ENCODE data around the gene MOB3C.
"Not testable (repeated sequence)": the region's sequence is repeated elsewhere in the genome, so short reads cannot be mapped to it uniquely, and the experiment has no call there.

The MOB3C gene

GRCh38 chr1:46616277-46617107, at the start of gene MOB3C:
Gene MOB3C (minus strand): TSS chr1:46616811. CDS start chr1:46613321, 3,490 bp downstream.
- in situ Hi-C loops (cut with MboI; ENCODE audit: low sequenced_read_pairs) = no loop called here

GRCh38 chr1:46665983-46666382, 49.4 kb upstream of the MOB3C start:
- in situ Hi-C loops (cut with MboI; ENCODE audit: low sequenced_read_pairs) = no loop called here

DNA sequence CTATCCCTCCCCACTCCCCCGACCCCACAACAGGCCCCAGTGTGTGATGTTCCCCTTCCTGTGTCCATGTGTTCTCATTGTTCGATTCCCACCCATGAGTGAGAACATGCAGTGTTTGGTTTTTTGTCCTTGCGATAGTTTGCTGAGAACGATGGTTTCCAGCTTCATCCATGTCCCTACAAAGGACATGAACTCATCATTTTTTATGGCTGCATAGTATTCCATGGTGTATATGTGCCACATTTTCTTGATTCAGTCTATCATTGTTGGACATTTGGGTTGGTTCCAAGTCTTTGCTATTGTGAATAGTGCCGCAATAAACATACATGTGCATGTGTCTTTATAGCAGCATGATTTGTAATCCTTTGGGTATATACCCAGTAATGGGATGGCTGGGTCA, 46.3 kb upstream of the MOB3C start:
- in situ Hi-C loops (cut with MboI; ENCODE audit: low sequenced_read_pairs) = not testable (repeated sequence)

GRCh38 chr1:46660116-46660515, 43.5 kb upstream of the MOB3C start:
- in situ Hi-C loops (cut with MboI; ENCODE audit: low sequenced_read_pairs) = not testable (repeated sequence)

GRCh38 chr1:46659307-46659870, 42.8 kb upstream of the MOB3C start:
- in situ Hi-C loops (cut with MboI; ENCODE audit: low sequenced_read_pairs) = no loop called here

- in situ Hi-C loops (cut with MboI; ENCODE audit: low sequenced_read_pairs) = no loop called here
Observed at GRCh38 chr1:46657775-46658174, 41.2 kb upstream of the MOB3C start.

- in situ Hi-C loops (cut with MboI; ENCODE audit: low sequenced_read_pairs) = no loop called here
Observed at GRCh38 chr1:46656643-46657042, 40.0 kb upstream of the MOB3C start.

DNA sequence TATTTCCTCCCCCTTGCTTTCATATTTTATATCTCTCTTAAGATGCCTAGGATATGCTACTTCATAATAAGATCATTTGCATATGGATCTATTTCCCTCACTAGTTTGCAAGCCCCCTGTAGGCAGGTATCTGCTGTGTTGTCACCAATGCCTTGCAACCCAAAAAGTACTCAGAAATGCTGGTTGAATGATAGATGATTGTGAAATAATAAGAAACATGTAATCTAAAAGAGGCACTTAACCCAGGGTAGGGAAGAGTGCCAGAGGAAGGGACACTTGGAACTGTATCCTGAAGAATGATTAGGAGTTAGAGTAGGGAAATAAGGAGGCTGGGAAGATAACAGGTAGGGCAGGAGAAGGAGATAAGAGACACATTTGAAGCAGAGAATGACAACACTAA, 39.2 kb upstream of the MOB3C start:
- in situ Hi-C loops (cut with MboI; ENCODE audit: low sequenced_read_pairs) = no loop called here

DNA sequence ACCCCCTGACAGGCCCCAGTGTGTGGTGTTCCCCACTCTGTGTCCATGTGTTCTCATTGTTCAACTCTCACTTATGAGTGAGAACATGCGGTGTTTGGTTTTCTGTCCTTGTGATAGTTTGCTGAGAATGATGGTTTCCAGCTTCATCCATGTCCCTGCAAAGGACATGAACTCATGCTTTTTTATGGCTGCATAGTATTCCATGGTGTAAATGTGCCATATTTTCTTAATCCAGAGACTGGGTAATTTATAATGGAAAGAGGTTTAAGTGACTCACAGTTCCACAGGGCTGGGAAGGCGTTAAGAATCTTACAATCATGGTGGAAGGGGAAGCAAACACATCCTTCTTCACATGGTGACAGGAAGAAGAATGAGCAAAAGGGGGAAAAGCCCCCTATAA, 38.1 kb upstream of the MOB3C start:
- in situ Hi-C loops (cut with MboI; ENCODE audit: low sequenced_read_pairs) = not testable (repeated sequence)

DNA sequence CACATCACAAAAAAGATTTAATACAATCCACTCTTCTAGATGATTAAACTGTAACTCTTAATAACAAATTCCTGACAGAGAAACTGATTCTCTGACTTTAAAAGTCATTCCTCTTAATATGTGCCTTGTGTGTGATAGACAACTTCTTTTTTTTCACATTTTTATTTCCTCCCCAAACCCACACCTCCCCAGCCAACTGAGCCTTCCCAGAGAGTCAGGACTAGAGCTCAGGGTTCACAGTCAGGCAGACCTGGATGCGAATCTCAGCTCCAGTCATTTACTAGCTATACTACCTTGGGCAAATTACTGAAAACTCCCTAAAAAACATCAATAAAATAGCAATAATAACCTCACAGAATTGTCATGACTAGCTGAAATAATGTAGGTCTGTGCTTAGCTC, 37.4 kb upstream of the MOB3C start:
- in situ Hi-C loops (cut with MboI; ENCODE audit: low sequenced_read_pairs) = no loop called here

DNA sequence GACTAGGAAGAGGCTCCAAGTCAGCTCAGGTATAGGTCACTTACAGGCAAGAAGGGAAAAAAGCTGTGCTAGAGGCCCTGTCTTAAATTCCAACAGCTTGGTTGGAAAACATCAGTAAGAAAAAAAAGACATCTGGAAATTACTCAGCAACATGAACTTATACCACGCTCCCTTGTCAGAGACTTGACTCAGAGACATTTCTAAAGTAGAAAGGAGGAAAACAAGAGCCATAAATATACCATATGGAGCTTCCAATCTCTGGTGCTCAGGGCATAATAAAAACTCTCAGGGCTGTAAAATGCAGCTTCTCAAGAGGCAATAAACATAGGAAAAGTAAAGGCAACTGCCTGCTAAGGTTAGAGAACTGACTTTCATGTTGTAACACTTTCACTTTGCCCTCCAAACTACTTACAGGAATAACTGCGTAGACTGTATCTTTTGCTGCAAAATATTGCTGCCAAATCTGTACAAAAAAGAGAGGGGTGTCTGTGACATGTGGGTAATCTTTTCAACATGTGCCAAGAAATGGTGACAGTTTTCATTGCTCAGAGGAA, 36.9 kb upstream of the MOB3C start:
- in situ Hi-C loops (cut with MboI; ENCODE audit: low sequenced_read_pairs) = no loop called here

- in situ Hi-C loops (cut with MboI; ENCODE audit: low sequenced_read_pairs) = no loop called here
Observed at GRCh38 chr1:46652321-46653100, 35.9 kb upstream of the MOB3C start.

GRCh38 chr1:46651152-46651551, 34.5 kb upstream of the MOB3C start:
- in situ Hi-C loops (cut with MboI; ENCODE audit: low sequenced_read_pairs) = not testable (repeated sequence)

- in situ Hi-C loops (cut with MboI; ENCODE audit: low sequenced_read_pairs) = no loop called here
Observed at GRCh38 chr1:46650491-46650890, 33.9 kb upstream of the MOB3C start.

DNA sequence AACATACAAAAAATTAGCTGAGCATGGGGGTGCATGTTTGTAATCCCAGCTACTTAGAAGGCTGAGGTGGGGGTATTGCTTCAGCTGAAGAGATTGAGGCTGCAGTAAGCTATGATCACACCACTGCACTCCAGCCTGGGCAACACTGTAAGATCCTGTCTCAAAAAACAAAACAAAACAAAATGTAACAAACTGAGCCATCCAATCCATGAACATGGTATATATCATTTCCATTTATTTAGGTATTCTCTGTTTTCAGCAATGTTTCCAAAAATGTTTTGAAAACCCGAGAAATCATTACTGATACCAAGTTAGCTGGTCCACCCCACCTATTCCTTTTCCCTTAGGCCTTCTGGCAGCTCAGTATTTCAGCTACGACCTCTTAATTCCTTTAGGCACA, 33.2 kb upstream of the MOB3C start:
- in situ Hi-C loops (cut with MboI; ENCODE audit: low sequenced_read_pairs) = no loop called here

GRCh38 chr1:46647611-46648010, 31.0 kb upstream of the MOB3C start:
- in situ Hi-C loops (cut with MboI; ENCODE audit: low sequenced_read_pairs) = no loop called here

DNA sequence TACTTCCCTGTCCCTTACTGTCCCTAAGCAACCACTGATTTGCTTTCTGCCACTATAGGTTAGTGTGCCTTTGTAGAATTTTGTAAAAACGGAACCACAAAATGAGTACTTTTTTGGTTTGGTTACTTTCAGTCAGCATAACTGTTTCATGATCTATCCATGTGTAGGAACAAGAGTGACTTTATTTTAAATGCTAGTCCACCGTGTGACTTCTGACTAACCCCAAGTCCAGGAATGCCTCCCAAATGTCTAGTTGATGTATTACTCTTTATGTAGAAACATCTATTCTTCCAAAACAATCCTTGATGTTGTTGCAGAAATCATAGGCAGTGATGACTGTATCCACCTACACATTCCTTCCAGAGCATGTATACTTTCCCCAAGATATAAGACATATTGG, 30.2 kb upstream of the MOB3C start:
- in situ Hi-C loops (cut with MboI; ENCODE audit: low sequenced_read_pairs) = no loop called here

- in situ Hi-C loops (cut with MboI; ENCODE audit: low sequenced_read_pairs) = no loop called here
Observed at GRCh38 chr1:46646331-46646730, 29.7 kb upstream of the MOB3C start.

DNA sequence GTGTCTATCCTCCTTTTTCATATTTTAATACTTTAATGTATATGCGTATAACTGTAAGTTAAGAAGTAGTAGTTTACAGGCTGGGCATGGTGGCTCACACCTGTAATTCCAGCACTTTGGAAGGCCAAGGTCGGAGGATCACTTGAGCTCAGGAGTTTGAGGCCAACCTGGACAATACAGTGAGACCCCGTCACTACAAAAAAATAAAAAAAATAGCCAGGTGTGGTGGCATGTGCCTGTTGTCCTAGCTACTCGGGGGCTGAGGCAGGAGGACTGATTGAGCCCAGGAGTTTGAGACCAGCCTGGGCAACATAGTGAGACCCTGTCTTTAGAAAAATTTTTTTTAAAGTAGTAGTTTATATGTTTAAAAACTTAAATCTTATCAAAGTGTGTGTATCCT, 29.2 kb upstream of the MOB3C start:
- in situ Hi-C loops (cut with MboI; ENCODE audit: low sequenced_read_pairs) = no loop called here

DNA sequence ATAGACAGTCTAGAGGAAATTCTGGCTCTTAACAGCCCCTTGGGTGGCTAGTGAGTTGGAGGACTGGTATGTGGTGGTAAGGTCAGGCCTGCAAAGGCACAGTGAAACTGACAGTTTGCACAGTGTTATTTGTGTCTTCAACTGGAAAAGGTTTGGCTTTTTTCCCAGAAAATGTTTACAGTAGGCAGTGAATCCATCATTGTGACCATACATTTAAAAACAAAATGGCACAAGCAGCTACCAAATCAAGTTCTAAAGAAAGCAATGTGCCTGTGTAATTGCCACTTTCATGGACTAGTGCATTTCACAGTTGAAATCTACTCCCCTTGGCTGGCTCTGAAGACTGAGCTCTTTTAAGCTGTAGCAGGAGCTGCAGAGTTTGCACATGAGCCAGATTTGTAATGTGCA, 26.8 kb upstream of the MOB3C start:
- in situ Hi-C loops (cut with MboI; ENCODE audit: low sequenced_read_pairs) = no loop called here

GRCh38 chr1:46642115-46642680, 25.6 kb upstream of the MOB3C start:
- in situ Hi-C loops (cut with MboI; ENCODE audit: low sequenced_read_pairs) = no loop called here

All from HL-60/S4 (cell line).